ENCODE results near the gene POLR2I.
"Not testable (repeated sequence)": the region's sequence is repeated elsewhere in the genome, so short reads cannot be mapped to it uniquely, and the experiment has no call there.

Gene POLR2I

GRCh38 chr19:36099166-36099785 lies 15.4 kb downstream of the POLR2I start:
- DNase-seq (ENCODE audit: low read depth): no peak

GRCh38 chr19:36097036-36097435 lies 17.6 kb downstream of the POLR2I start:
- no peak for DNase-seq (ENCODE audit: low read depth)

GRCh38 chr19:36093687-36094086 lies 21.0 kb downstream of the POLR2I start:
- no peak for DNase-seq (ENCODE audit: low read depth)

GRCh38 chr19:36093146-36093662 lies 21.5 kb downstream of the POLR2I start:
- DNase-seq (ENCODE audit: low read depth): no peak

- DNase-seq (ENCODE audit: low read depth): no peak
Measured at GRCh38 chr19:36092566-36092965, 22.1 kb downstream of the POLR2I start.

GRCh38 chr19:36090910-36091695 lies 23.6 kb downstream of the POLR2I start:
- DNase-seq (ENCODE audit: low read depth): no peak

- DNase-seq (ENCODE audit: low read depth): no peak
Measured at GRCh38 chr19:36089847-36090246, 24.8 kb downstream of the POLR2I start.

GRCh38 chr19:36086326-36086725 lies 28.3 kb downstream of the POLR2I start:
- no peak for DNase-seq (ENCODE audit: low read depth)

GRCh38 chr19:36084231-36085009 lies 30.3 kb downstream of the POLR2I start:
- no peak for DNase-seq (ENCODE audit: low read depth)

GRCh38 chr19:36082916-36083315 lies 31.8 kb downstream of the POLR2I start:
- no peak for DNase-seq (ENCODE audit: low read depth)

GRCh38 chr19:36081894-36082293 lies 32.8 kb downstream of the POLR2I start:
- no peak for DNase-seq (ENCODE audit: low read depth)

GRCh38 chr19:36081385-36081784 lies 33.3 kb downstream of the POLR2I start:
- DNase-seq (ENCODE audit: low read depth): no peak

GRCh38 chr19:36079389-36079945 lies 35.2 kb downstream of the POLR2I start:
- DNase-seq (ENCODE audit: low read depth): no peak

- no peak for DNase-seq (ENCODE audit: low read depth)
Measured at GRCh38 chr19:36073121-36073876, 41.4 kb downstream of the POLR2I start.

- no peak for DNase-seq (ENCODE audit: low read depth)
Measured at GRCh38 chr19:36072081-36072480, 42.6 kb downstream of the POLR2I start.

GRCh38 chr19:36068810-36069499 lies 45.7 kb downstream of the POLR2I start:
- not testable (repeated sequence) for DNase-seq (ENCODE audit: low read depth)

- DNase-seq (ENCODE audit: low read depth): no peak
Measured at GRCh38 chr19:36067681-36068080, 47.0 kb downstream of the POLR2I start.

GRCh38 chr19:36064826-36065225 lies 49.8 kb downstream of the POLR2I start:
- no peak for DNase-seq (ENCODE audit: low read depth)

Measured in HS-5 (cell line).